NCI-H2107 treated with DMSO at 0.1 percent for 48 hours (cell line): ENCODE results near the gene PDE3A.

Experiments used
- DNase-seq: peaks from one replicate; lab custom pipeline; 2025; ENCODE audit not compliant: unreplicated experiment; lab: John Stamatoyannopoulos, UW

Gene PDE3A

DNA sequence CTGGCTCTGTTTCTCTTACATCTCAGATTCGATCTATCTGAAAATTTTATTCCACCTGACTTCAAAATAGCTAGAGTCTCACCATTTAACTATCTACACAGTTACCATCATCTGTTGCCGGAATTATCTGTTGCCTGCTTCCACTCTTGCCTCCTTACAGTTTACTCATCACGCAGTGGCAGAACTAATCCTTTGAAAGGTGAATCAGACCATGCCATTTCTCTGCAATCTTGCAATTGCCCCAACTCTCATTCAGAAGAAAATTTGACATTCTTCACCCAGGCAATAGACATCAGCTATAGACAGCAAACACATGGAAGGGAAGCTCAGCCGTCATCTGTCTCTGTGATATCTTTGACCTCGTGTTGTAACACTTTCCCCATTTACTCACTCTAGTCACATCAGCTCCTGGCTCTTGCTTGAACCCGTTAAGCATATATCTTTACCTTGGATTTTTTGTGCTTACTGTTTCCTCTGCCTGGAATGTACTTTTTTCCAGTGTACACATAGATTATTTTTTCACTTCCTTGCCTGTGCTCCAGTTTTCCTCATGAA is 85.5 kb downstream of the PDE3A start:
- no peak for DNase-seq

DNA sequence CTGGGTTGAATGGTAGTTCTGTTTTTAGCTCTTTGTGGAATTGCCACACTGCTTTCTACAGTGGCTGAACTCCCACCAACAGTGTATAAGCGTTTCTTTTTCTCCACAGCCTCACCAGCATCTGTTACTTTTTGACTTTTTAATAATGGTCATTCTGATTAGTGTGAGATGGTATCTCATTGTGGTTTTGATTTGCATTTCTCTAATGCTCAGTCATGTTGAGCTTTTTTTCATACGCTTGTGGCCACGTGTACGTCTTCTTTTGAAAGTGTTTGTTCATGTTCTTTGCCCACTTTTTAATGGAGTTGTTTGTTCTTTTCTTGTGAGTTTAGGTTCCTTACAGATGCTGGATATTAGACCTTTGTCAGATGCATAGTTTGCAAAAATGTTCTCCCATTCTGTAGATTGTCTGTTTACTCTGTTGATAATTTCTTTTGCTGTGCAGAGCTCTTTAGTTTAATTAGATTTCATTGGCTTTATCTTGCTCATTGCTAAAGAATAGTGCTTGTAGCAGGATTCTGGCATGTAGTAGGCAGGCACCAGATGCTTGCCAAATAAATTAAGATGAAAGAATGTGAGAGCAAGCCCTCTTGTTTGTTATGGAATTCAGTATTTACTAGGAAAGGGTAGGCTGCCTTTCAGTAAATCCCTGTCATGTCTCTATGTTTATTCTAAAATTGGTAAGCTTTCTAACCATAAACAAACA is 86.8 kb downstream of the PDE3A start:
- no peak for DNase-seq

DNA sequence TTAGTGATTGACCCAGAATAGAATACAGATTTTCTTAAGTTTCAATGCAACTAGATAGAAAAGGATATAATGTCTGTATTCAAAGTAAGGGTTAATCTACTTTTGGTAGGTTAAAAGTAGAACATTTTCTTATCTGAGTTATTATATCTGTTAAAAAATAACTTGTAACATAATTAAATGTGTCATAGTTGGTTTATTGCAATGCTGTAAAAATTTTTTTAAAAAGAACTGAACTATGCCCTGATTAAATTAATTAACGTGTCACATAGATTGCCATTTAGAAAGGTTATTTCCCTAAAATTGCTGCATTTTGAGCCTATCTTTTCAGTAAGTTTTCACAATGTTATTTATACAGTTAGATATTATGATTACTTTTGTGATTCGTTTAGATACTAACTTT is 89.2 kb downstream of the PDE3A start:
- DNase-seq = no peak

DNA sequence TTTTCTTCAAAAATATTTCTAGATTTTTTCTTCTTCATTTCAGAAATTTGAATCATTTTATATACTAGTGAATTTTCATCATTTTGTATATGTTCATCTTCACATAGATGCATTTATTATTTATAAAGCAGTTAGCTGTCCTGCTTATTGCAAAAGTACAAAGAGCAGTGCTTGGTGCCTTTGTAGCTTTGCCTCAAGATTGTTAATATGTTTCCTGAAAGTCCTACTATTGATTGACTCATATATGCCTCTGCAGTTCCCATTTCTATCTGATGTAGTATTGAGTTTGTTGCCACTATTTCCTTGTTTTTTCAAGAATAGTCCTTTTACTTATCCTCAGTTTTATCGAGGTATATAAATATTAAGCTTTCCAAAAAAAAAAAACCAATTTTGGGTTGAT is 89.7 kb downstream of the PDE3A start:
- DNase-seq = no peak

DNA sequence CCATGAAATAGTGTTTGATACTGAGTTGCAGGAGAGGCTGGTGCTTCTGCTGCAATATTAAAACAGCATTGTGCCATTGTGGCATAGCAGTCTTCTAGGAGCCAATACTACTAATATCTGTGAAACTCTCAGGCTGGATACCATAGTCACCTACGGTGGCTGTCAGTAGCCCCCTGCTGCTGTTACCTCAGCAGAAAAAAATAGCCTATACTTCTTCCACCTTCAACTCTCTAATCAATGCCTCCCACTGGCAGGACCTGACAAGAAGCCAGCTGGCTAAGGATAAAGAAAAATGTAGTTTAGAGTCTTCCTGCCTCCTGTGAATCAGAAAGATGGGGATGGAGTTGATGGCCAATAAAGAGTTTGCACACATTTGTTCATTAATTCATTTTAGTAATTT is 91.6 kb downstream of the PDE3A start:
- DNase-seq = no peak

DNA sequence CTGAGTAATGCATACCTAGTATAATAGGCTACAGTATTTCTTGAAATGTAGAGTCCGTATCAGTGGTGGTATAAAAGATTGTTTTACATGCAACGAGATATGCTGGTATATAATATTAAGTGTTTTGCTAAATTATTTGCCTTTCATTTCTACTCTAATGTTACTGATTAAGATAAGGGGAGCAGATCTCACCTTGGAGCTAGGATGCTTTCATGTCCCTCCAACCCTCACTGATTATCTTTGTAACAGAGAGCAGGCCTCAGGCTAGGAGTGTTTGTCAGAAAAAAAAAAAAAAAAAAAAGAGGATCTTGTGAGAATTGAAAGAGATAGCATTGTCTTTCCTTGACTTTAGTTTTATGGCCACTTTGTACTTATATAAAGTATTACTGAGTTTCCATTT is 92.6 kb downstream of the PDE3A start:
- DNase-seq = no peak

DNA sequence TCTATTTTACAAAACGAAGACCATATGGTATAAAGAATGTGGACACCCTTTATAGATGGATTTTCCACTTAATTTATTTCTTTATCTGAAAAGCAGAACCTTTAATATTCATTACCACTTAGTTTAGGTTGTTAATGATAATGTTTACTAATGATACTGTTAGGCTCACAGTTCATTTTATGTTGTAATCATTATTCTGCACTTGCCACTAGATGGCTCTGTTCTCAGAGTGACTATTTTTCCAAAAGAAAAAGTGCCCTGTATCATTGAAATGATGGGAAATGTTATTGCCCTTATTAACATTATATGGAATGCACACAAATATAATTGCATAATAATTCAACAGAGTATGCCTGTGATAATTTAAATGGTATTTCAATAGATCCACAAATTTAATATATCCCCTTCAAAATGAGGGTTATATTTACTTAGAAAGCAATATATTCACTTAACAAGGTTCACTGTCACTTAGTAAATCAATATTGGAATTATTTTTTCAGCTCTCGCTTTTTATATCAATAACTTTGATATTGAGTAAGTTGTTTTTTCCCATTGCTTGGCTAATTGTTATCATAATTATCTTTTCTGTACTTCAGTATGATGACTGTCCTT is 95.7 kb downstream of the PDE3A start:
- DNase-seq = no peak

DNA sequence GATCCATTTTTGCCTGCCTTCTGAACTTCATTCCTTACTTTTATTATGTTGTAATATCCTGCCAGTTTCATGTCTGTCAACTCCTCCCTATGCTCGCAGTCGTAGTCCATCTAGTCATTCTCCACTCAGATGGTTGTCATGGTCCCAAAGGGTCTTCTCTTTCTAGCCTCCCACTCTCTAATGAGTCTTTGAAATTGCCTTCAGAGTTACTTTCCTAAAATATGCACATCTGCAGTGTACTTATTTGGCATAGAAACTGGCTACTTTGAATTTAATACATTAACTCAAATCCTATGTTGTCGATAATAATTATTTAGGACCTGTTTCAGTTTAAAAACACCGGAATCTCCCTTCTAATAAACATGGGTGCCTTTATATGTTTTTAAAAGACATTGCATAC is 101.0 kb downstream of the PDE3A start:
- no peak for DNase-seq

DNA sequence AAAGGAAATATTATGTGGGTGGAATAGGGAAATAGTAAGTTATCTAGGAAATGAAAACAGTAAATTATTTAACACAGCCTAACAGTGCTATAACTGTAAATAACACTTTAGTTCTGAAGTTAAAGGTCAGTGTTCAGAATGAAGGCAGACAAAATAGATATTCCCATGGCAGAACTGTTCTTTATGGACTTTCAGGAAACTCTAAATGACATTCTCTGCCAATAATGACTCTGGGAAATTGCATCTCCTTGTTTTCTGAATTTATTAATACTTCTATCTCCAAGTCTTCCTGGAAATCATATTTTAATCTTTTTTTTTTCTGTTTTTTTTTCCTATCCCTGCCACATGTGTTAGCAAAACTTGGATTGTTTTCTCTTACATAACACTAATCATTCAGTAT is 101.4 kb downstream of the PDE3A start:
- no peak for DNase-seq

DNA sequence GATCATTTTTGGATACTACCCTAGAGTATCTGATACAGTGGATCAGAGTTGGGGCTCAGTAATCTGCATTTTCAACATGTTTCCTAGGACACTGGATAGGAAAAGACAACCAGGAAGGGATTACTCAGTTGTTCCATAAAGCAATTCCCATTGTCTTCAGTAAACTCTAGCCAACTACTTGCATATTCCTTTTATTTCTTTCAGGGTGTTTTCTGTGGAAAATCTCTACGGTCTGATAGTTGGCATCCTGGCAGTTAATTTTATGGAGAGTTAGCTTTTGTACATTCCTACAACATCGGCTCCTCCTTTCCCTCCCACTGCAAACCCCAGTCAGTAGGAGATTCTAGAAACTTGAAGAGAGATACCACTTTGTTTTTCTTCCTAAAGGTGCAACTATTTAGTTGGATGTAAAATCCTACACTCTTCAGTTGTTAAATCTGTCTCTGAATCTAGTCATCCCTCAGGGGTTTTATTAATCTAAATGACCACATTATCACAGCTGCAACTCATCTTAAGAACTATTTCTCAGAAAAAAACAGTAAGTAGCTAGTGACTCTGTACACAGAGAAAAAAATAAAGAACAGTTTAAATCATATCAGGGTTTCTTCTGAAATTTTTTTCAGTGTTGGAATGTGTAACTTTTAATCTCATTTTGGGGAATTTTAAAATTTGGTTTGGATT is 103.9 kb downstream of the PDE3A start:
- no peak for DNase-seq

DNA sequence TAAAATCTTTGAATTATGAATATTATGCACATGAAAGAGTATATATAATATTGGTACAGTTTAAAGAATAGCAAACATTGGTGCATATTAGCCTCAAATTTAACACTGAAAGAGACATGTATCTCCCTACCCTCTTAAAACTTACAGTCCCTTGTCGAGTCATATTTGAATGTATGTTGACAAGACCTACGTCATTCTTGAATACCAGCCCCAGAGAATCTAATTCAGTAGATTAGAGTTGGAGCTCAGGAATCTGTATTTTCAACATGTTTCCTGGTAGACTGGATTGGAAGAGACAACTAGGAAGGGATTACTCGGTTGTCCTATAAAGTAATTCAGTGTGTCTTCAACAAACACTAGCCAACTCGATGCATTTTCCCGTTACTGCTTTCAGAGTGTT is 104.8 kb downstream of the PDE3A start:
- no peak for DNase-seq

DNA sequence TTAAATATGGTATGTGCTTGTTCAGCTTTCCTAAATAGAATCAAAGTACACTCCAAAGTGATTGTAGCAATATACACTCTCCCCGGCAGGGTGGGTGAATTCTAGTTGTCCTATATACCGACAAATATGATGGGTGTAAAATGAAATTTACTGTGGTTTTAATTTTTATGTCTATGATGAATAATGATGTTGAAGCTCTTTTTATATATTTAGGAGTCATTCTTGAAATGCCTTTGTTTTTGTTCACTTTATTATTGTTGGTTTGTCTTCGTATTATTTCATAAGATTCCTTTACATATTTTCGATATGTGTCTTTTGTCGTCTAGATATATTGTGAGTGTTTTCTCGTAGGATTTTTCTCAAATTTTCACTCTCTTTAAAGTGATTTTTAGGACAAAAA is 105.7 kb downstream of the PDE3A start:
- DNase-seq = no peak

DNA sequence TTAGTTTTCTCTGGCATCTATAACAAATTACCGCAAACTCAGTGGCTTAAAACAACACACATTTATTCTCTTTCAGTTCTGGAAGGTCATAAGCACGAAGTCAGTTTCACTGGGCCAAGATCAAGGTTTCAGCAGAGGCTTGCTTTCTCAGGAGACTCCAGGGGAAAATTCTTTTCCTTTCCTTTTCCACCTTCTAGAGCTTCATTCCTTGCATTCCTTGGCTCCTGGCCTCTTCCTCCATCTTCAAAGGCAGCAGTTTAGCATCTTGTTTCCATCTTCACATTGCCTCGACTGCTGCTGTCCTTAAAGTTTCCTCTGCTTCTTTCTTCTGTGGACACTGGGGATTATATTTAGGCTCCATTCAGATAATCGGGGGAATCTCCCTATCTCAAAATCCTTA is 106.1 kb downstream of the PDE3A start:
- DNase-seq = no peak

GRCh38 chr12:20475542-20475941 is 107.2 kb downstream of the PDE3A start:
- DNase-seq = no peak

GRCh38 chr12:20476551-20476950 is 108.2 kb downstream of the PDE3A start:
- DNase-seq = no peak

DNA sequence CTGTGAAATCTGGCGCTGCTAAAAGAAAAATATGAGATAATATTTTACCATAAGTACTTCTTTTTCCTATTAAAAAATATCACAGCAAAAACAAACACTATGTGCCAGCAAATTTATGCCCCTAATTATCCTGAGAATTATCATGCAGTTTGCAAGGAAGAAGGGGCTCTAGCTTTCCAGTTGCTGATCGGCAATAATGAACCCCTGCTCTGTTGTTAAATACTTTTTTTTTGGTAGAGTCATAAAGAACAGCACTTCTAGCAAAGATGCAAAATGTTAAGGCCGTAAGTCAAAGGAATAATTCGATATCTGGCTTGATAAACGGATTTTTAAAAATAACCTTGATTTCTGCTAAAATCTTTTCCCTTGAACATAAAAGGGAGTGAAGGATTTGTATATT is 108.9 kb downstream of the PDE3A start:
- DNase-seq = no peak

GRCh38 chr12:20477672-20478071 is 109.3 kb downstream of the PDE3A start:
- no peak for DNase-seq

DNA sequence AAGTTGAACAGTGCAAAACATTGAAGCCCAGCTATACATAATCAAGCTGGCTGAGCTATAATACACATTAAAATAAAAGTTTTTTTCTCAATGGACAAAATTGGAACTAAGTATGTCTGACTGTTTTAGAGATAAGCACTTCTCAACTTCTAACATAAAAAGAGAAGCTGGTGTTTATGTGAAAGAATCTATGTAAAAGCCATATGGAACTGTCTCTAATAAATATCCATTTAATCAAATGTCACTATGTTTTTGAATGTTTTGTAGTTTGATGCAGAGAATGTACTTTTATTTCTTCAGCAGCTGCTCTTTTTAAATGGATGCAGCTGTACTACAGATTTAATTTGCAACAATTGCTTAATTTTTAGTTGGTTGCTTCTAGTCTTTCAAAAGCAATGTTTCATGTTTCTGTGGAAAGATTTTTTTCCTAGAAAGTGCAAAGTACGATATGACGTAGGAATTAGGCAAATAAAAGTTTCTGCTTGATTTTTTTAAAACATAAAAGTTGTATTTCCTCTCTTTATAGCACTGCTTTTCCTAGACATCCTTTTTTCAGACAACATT is 114.2 kb downstream of the PDE3A start:
- DNase-seq = no peak

GRCh38 chr12:20483776-20484175 is 115.4 kb downstream of the PDE3A start:
- DNase-seq = no peak

DNA sequence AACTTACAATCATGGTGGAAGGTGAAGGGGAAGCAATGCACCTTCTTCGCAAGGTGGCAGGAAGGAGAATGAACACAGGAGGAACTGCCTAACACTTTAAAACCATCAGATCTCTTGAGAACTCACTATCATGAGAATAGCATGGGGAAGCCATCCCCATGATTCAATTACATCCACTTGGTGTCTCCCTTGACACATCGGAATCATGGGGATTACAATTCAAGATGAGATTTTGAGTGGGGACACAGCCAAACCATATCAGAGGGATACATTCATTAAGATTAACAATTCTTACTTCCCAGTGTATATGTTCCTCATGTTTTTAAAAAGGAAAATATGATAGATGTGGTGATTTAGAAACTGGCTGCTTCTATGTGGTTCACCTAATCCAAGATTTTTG is 117.9 kb downstream of the PDE3A start:
- DNase-seq = no peak

- DNase-seq = no peak
These were observed 119.2 kb downstream of the PDE3A start for GRCh38 chr12:20487519-20487918.

DNA sequence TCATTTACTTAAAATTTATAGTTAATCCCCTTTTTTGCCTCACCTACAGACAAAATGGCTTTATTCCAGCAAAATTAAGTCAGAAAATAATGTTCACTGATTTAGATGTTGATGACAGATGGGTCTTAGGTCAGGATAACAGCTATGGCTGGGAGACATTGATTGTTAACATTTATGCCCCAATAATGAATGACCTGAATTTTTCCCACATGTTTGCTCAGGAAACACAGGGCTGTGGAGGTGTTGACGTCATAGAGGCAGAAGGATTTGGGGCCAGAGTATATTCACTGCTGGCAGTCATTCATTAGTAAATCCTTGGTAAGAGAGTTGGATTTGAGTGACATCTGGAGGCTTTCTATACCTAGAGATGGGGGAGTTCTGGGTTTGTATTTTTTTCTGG is 121.3 kb downstream of the PDE3A start:
- no peak for DNase-seq
